Skin of body (tissue), 2 donors: ENCODE measurements around the gene GPRC5A. TPM values are rescaled to one million over a fixed set of nuclear protein-coding genes. Genes with fewer than 3 reads are reported as not detected.
"Not testable (repeated sequence)": the region's sequence is repeated elsewhere in the genome, so short reads cannot be mapped to it uniquely, and the experiment has no call there.

Experiments
- DNase-seq: peaks from one replicate; lab custom pipeline; 2025; lab: John Stamatoyannopoulos, UW
- total RNA-seq: library from RNA; depleted of rRNA; stranded (reverse); fragments of >200 nt; gene quantifications from one replicate; pipeline ENCODE4 v1.2.3, GENCODE V29; 2014

The GPRC5A gene
- total RNA-seq, result 2.8 TPM

GRCh38 chr12:12891080-12891880 lies at the start of gene GPRC5A:
GPRC5A (plus strand) TSS chr12:12891562; CDS start chr12:12908250, 16,688 bp downstream.
- DNase-seq, result peak; percentile 68

GRCh38 chr12:12845794-12846243 lies 45.5 kb upstream of the GPRC5A start:
- no peak for DNase-seq

GRCh38 chr12:12846780-12847179 lies 44.6 kb upstream of the GPRC5A start:
- not testable (repeated sequence) for DNase-seq

GRCh38 chr12:12853435-12853834 lies 37.9 kb upstream of the GPRC5A start:
- no peak for DNase-seq

GRCh38 chr12:12859690-12860089 lies 31.7 kb upstream of the GPRC5A start:
- DNase-seq, result no peak

- DNase-seq, result no peak
Measured at GRCh38 chr12:12864243-12864642, 27.1 kb upstream of the GPRC5A start.

- DNase-seq, result no peak
Measured at GRCh38 chr12:12868477-12869235, 22.7 kb upstream of the GPRC5A start.

GRCh38 chr12:12870465-12870864 lies 20.9 kb upstream of the GPRC5A start:
- DNase-seq, result no peak

GRCh38 chr12:12871587-12872138 lies 19.7 kb upstream of the GPRC5A start:
- no peak for DNase-seq

GRCh38 chr12:12872139-12872933 lies 19.0 kb upstream of the GPRC5A start:
- no peak for DNase-seq

GRCh38 chr12:12872934-12873275 lies 18.5 kb upstream of the GPRC5A start:
- DNase-seq, result no peak

GRCh38 chr12:12874029-12874428 lies 17.3 kb upstream of the GPRC5A start:
- DNase-seq, result no peak

- DNase-seq, result not testable (repeated sequence)
Measured at GRCh38 chr12:12875301-12875700, 16.1 kb upstream of the GPRC5A start.

GRCh38 chr12:12877153-12877768 lies 14.1 kb upstream of the GPRC5A start:
- no peak for DNase-seq

- no peak for DNase-seq
Measured at GRCh38 chr12:12877781-12878455, 13.4 kb upstream of the GPRC5A start.

- no peak for DNase-seq
Measured at GRCh38 chr12:12880537-12880936, 10.8 kb upstream of the GPRC5A start.

- DNase-seq, result no peak
Measured at GRCh38 chr12:12881151-12881909, 10.0 kb upstream of the GPRC5A start.

GRCh38 chr12:12882288-12882687 lies 9.1 kb upstream of the GPRC5A start:
- DNase-seq, result no peak

GRCh38 chr12:12883369-12884001 lies 7.9 kb upstream of the GPRC5A start:
- no peak for DNase-seq
